GM21367 (cell line): ENCODE measurements around the gene COL28A1.
"Not testable (repeated sequence)": the region's sequence is repeated elsewhere in the genome, so short reads cannot be mapped to it uniquely, and the experiment has no call there.

Source experiments
- ATAC-seq: cut with Tn5 transposase; IDR thresholded peaks from one replicate; pipeline ENCODE4 v1.9.1; 2021; ENCODE audit not compliant: unreplicated experiment

COL28A1 gene

GRCh38 chr7:7519528-7519927, 16.1 kb downstream of the COL28A1 start:
- ATAC-seq, result no peak

- no peak for ATAC-seq
Measured at GRCh38 chr7:7519056-7519455, 16.6 kb downstream of the COL28A1 start.

GRCh38 chr7:7517754-7518153, 17.9 kb downstream of the COL28A1 start:
- no peak for ATAC-seq

- no peak for ATAC-seq
Measured at GRCh38 chr7:7516662-7517061, 19.0 kb downstream of the COL28A1 start.

GRCh38 chr7:7516156-7516555, 19.5 kb downstream of the COL28A1 start:
- ATAC-seq, result no peak

GRCh38 chr7:7512861-7513597, 22.6 kb downstream of the COL28A1 start:
- no peak for ATAC-seq

- no peak for ATAC-seq
Measured at GRCh38 chr7:7510794-7511193, 24.9 kb downstream of the COL28A1 start.

- ATAC-seq, result no peak
Measured at GRCh38 chr7:7505915-7506314, 29.8 kb downstream of the COL28A1 start.

GRCh38 chr7:7504910-7505704, 30.6 kb downstream of the COL28A1 start:
- ATAC-seq, result no peak

- no peak for ATAC-seq
Measured at GRCh38 chr7:7499892-7500291, 35.8 kb downstream of the COL28A1 start.

- ATAC-seq, result no peak
Measured at GRCh38 chr7:7498856-7499255, 36.8 kb downstream of the COL28A1 start.

- no peak for ATAC-seq
Measured at GRCh38 chr7:7496311-7496710, 39.4 kb downstream of the COL28A1 start.

GRCh38 chr7:7495171-7495570, 40.5 kb downstream of the COL28A1 start:
- no peak for ATAC-seq

- no peak for ATAC-seq
Measured at GRCh38 chr7:7491044-7491443, 44.6 kb downstream of the COL28A1 start.

- no peak for ATAC-seq
Measured at GRCh38 chr7:7490003-7490402, 45.7 kb downstream of the COL28A1 start.

GRCh38 chr7:7489546-7489945, 46.1 kb downstream of the COL28A1 start:
- no peak for ATAC-seq

- no peak for ATAC-seq
Measured at GRCh38 chr7:7486362-7486761, 49.3 kb downstream of the COL28A1 start.

GRCh38 chr7:7484072-7484471, 51.6 kb downstream of the COL28A1 start:
- ATAC-seq, result no peak

GRCh38 chr7:7481802-7482201, 53.9 kb downstream of the COL28A1 start:
- no peak for ATAC-seq

GRCh38 chr7:7479275-7479805, 56.3 kb downstream of the COL28A1 start:
- ATAC-seq, result no peak

- no peak for ATAC-seq
Measured at GRCh38 chr7:7478569-7478968, 57.1 kb downstream of the COL28A1 start.

- not testable (repeated sequence) for ATAC-seq
Measured at GRCh38 chr7:7477641-7478040, 58.0 kb downstream of the COL28A1 start.
